Measurements from ENCODE around the gene ERBB2. TPM values are rescaled to one million over a fixed set of nuclear protein-coding genes. Genes with fewer than 3 reads are reported as not detected.
A peak's percentile ranks its signal among the peaks of the same experiment; 100 is the strongest.

The ERBB2 gene
- total RNA-seq, 4 donors from 2014 or later: 75.2 to 170 (median 86.5) TPM

GRCh38 chr17:39663340-39663687, 36.5 kb upstream of the ERBB2 start:
- H3K36me3 ChIP-seq: peaks cover 5 to 49% (median 13%) of the 10 kb centered on the region in 3 donors
- H3K4me3 ChIP-seq: no peak overlapping the region
- TF ChIP-seq POLR2A (IDR thresholded peaks at IDR 0.05) (no peak), CTCF (IDR thresholded peaks at IDR 0.05) (no peak)
- no peak for DNase-seq
- peaks cover 39 to 100% (median 63%) of the 10 kb centered on the region in 3 donors for H3K4me1 ChIP-seq
- 75% methylated on average over 4 of the region's 4 CpGs; no CpG with 5 or more reads in 1 of the 2 donors for WGBS, 2 donors
- H3K27ac ChIP-seq: peak overlapping the region in 3 of 4 donors; percentile 64 to 83 (median 75)
- H3K9me3 ChIP-seq: no peaks in the 10 kb centered on the region
- H3K27me3 ChIP-seq: peaks cover 0 to 33% (median 0%) of the 10 kb centered on the region in 4 donors
- intact Hi-C loops (cut with DNase I): no loop called here

- TF ChIP-seq POLR2A (IDR thresholded peaks at IDR 0.05) (no peak), CTCF (IDR thresholded peaks at IDR 0.05) (no peak)
- Histone ChIP-seq H3K4me1 (peaks cover 42 to 100% (median 61%) of the 10 kb centered on the region in 3 donors), H3K4me3 (no peak overlapping the region), H3K27ac (peak overlapping the region in 3 of 4 donors; percentile 24 to 75 (median 64)), H3K27me3 (peaks cover 0 to 40% (median 1%) of the 10 kb centered on the region in 4 donors), H3K9me3 (no peaks in the 10 kb centered on the region), H3K36me3 (peaks cover 0 to 43% (median 13%) of the 10 kb centered on the region in 3 donors)
- WGBS, 2 donors: 65 to 66% methylated on average over 4 to 9 of the region's 17 CpGs
- no peak for DNase-seq
- intact Hi-C loops (cut with DNase I): no loop called here
Observed at GRCh38 chr17:39663688-39664580, 35.9 kb upstream of the ERBB2 start.

GRCh38 chr17:39664581-39665561, 35.0 kb upstream of the ERBB2 start, which contains the start of gene TCAP:
Gene TCAP, plus strand, starts transcription at chr17:39665349. Its CDS starts 11 bp downstream, at chr17:39665360.
- H3K4me1 ChIP-seq: peaks cover 41 to 92% (median 57%) of the 10 kb centered on the region in 3 donors
- WGBS, 2 donors: 41 to 57% methylated on average over 6 to 7 of the region's 15 CpGs
- intact Hi-C loops (cut with DNase I): no loop called here

GRCh38 chr17:39665642-39666224, 34.1 kb upstream of the ERBB2 start:
- no CpG with 5 or more reads among the region's 17 CpGs for WGBS, 2 donors
- intact Hi-C loops (cut with DNase I): no loop called here
- peaks cover 39 to 85% (median 54%) of the 10 kb centered on the region in 3 donors for H3K4me1 ChIP-seq
- DNase-seq: no peak
- H3K4me3 ChIP-seq: no peak overlapping the region
- H3K36me3 ChIP-seq: peaks cover 0 to 25% (median 5%) of the 10 kb centered on the region in 3 donors
- no peaks in the 10 kb centered on the region for H3K9me3 ChIP-seq
- peak overlapping the region in 3 of 4 donors; percentile 1 to 66 (median 65) for H3K27ac ChIP-seq
- H3K27me3 ChIP-seq: peaks cover 0 to 58% (median 3%) of the 10 kb centered on the region in 4 donors
- TF ChIP-seq CTCF (IDR thresholded peaks at IDR 0.05) (peak in 2 of 6 experiments; percentile 10 to 15), POLR2A (IDR thresholded peaks at IDR 0.05) (no peak)

More at GRCh38 chr17:39664581-39665561, 35.0 kb upstream of the ERBB2 start, which contains the start of gene TCAP:
- peaks cover 0 to 49% (median 3%) of the 10 kb centered on the region in 4 donors for H3K27me3 ChIP-seq
- no peak within 1 kb of the TSS for H3K4me3 ChIP-seq
- peaks cover 0 to 34% (median 13%) of the 10 kb centered on the region in 3 donors for H3K36me3 ChIP-seq
- no peak for TF ChIP-seq CTCF (IDR thresholded peaks at IDR 0.05)
- no peak for TF ChIP-seq POLR2A (IDR thresholded peaks at IDR 0.05)
- DNase-seq: no peak
- H3K27ac ChIP-seq: peak within 1 kb of the TSS in 3 of 4 donors; percentile 64 to 66 (median 65)
- H3K9me3 ChIP-seq: no peaks in the 10 kb centered on the region
